22Rv1 (cell line): ENCODE measurements around the gene ZNF783.
"Not testable (repeated sequence)": the region's sequence is repeated elsewhere in the genome, so short reads cannot be mapped to it uniquely, and the experiment has no call there.

Source experiments
- H3K27ac ChIP-seq: fragments of 450-650 bp; 2 replicates; pipeline ENCODE4 v1.5.1; 2017
- ZFX ChIP-seq: fragments of 450-650 bp; IDR thresholded peaks from 2 replicates; pipeline ENCODE4 v1.6.1; 2017; ENCODE audit warnings: antibody characterized with exemption, borderline replicate concordance
- TF ChIP-seq, protein P1 (sequence below): fragments of 450-650 bp; IDR thresholded peaks from 2 replicates; pipeline ENCODE4 v1.5.1; 2017; ENCODE audit warnings: mild to moderate bottlenecking

ZNF783 gene

GRCh38 chr7:149228831-149229471, 33.0 kb upstream of the ZNF783 start:
- peak overlapping the region; percentile 7; the same call in 1 of the 2 replicates for H3K27ac ChIP-seq
- TF ChIP-seq, protein P1, sequence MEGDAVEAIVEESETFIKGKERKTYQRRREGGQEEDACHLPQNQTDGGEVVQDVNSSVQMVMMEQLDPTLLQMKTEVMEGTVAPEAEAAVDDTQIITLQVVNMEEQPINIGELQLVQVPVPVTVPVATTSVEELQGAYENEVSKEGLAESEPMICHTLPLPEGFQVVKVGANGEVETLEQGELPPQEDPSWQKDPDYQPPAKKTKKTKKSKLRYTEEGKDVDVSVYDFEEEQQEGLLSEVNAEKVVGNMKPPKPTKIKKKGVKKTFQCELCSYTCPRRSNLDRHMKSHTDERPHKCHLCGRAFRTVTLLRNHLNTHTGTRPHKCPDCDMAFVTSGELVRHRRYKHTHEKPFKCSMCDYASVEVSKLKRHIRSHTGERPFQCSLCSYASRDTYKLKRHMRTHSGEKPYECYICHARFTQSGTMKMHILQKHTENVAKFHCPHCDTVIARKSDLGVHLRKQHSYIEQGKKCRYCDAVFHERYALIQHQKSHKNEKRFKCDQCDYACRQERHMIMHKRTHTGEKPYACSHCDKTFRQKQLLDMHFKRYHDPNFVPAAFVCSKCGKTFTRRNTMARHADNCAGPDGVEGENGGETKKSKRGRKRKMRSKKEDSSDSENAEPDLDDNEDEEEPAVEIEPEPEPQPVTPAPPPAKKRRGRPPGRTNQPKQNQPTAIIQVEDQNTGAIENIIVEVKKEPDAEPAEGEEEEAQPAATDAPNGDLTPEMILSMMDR, result no peak
- TF ChIP-seq ZFX, result no peak

DNA sequence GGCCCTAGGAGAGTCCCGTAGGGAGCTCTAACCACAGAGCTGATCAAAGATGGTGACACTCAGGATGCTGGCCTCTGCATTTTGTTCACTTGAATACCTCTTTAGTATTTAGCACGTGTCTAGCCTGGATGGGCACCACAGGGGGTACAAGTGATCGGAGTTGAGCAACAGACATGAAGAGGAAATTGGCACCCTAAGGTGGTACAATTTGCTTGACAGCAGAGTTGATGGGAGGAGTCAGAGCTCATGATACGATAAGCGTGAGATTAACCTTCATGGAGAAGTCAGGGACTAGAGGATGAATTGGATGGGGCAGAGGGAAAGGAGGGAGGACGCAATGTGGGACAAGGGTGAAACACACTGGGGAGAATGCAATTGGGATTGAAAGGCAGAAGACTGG, 32.5 kb upstream of the ZNF783 start:
- H3K27ac ChIP-seq, result peak overlapping the region; percentile 7; the same call in 1 of the 2 replicates
- TF ChIP-seq ZFX, result no peak
- TF ChIP-seq, protein P1, result no peak

- no peak for TF ChIP-seq ZFX
- TF ChIP-seq, protein P1, result no peak
- H3K27ac ChIP-seq, result no peak overlapping the region
These were observed 29.6 kb upstream of the ZNF783 start for GRCh38 chr7:149232362-149232761.

DNA sequence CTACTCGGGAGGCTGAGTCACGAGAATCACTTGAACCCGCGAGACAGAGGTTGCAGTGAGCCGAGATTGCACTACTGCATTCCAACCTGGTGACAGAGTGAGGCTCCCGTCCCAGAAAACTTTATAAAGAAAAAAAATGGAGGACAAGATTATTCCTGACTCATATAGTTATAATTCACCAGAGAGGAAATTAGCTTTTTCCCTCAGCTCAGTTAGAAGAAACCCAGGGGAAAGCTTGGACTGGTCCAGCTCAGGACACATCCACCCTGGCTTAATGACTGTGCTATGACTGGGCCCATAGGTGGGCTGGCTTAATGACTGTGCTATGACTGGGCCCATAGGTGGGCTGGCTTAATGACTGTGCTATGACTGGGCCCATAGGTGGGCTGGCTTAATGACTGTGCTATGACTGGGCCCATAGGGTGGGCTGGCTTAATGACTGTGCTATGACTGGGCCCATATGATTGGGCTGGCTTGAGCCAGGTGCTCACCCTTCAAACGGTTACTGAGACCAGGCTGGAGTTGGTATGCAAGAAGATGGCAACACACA, 28.3 kb upstream of the ZNF783 start:
- not testable (repeated sequence) for H3K27ac ChIP-seq

DNA sequence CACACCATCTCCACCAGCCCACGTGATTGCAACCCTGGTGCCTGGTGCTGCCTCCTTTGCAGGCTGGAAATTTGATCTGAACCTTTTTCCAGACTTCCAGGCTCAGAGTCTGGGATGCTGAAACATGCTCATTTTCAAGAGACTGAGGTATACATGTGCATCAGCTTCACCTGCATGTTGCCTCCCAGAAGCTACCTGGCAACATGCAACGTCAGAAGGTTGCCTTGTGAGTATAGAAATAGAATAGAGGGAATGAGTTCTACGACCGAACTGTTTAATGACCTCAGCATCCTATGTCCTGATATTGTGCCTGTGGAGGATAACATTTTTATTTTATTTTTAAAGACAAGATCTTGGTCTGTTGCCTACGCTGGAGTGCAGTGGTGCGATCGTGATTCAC, 24.5 kb upstream of the ZNF783 start:
- TF ChIP-seq, protein P1, result no peak
- TF ChIP-seq ZFX, result no peak
- no peak overlapping the region for H3K27ac ChIP-seq

DNA sequence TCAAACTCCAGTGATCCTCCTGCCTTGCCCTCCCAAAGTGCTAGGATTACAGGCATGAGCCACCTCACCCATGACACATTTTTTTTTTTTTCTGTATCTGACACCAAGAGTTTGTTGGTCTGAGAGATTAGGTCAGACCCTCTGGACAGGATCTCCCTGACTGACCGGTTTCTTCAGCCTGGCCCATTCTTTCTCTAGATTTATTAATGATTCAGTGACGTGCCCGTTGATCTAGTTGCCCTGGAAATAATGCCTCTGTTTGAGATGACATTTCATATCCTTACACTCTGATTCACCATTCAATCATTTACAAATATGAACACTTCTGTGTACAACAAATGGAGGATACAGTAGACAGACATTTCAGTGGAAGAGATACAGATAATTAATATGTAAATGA, 23.9 kb upstream of the ZNF783 start:
- H3K27ac ChIP-seq, result no peak overlapping the region
- no peak for TF ChIP-seq ZFX
- TF ChIP-seq, protein P1, result no peak

DNA sequence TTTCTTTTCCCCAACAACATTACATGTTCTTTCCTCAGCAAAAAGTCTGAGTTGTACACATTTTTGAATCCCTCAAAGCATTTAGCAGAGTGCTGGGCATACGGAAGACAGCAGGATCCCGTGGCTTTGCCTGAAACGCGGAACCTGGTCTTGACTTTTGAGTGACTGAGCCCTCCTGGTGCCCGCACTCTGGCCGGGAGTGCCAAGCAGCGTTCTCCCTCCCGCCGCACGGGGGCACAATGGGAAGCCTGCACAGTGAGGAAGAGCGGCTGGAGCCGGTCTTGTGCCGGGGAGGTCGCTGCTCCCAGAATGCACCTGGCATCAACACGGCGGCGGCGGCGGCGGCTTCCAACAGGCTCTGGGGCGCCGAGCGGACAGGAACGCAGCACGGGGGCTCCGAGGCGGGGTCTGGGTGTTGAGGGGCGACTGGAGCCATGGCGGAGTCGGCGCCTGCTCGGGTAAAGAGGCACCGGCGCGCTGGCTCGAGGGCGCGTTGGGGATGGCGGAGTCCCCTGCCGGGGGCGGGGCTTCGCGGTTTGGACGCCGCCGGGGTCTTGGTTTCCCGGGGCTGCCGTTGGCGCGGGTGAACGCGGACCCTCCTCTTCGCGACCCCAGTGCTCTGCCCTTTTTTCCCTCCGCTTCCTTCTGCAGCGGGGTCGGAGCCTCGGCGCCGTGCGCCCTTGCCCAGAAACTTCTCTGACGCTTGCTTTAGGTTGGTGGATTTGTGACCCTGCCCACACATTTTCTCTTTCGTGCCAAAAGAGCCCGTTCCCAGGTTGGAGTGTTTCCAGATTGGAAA, 22.5 kb upstream of the ZNF783 start, which contains the start of gene ZNF212:
ZNF212 (plus strand) TSS at position 307 of the 799 bp plus-strand sequence; CDS start at position 435, 128 bp downstream.
- H3K27ac ChIP-seq, result peak within 1 kb of the TSS; percentile 41

More for the DNA sequence above, 22.5 kb upstream of the ZNF783 start, which contains the start of gene ZNF212:
- TF ChIP-seq ZFX, result no peak
- TF ChIP-seq, protein P1, result peak; percentile 100
